ENCODE measurements around the gene NUBP2.
"Not testable (repeated sequence)": the region's sequence is repeated elsewhere in the genome, so short reads cannot be mapped to it uniquely, and the experiment has no call there.

Gene NUBP2

DNA sequence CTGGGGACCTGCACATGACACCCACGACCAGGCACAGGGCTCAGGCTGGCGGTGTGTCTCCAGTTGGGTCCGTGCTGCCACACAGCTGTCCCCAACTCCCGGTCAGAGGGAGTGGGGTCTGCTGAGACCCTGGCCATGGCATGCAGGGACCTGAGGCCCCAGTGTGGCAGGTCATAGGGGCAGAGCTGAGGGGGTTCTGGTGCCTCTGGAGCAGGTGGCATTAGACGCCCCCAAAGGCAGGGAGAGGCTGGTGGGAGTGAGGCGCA is 4.2 kb downstream of the NUBP2 start:
- no peak for DNase-seq

DNA sequence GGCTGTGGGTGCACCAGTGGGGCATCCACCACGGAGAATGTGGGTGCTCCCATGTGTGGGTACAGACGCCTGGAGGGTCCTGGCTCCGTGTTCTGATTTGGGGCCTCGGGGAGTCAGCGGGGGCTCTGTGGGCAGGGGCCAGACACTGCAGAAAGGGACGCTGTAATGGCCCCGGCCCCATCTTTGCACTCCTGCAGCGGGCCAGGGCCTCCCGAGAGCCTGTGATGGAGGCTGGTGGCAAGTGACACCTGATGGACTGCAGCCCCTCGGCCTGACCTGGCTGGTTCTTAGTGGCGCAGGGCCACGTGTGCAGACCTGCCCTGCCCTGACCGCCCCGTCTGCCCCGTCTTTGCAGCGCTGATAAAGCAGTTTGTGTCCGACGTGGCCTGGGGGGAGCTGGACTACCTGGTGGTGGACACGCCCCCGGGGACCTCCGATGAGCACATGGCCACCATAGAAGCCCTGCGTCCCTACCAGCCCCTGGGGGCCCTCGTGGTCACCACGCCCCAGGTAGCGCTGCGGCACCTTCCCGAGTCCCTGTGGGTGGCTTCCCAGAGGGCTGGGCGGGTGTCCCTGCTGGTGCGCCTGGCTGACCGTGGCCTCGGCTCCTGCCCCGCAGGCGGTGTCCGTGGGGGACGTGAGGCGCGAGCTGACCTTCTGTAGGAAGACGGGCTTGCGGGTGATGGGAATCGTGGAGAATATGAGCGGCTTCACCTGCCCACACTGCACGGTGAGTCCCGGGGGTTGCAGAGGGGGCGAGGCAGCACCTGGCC is 4.7 kb downstream of the NUBP2 start:
- no peak for DNase-seq

DNA sequence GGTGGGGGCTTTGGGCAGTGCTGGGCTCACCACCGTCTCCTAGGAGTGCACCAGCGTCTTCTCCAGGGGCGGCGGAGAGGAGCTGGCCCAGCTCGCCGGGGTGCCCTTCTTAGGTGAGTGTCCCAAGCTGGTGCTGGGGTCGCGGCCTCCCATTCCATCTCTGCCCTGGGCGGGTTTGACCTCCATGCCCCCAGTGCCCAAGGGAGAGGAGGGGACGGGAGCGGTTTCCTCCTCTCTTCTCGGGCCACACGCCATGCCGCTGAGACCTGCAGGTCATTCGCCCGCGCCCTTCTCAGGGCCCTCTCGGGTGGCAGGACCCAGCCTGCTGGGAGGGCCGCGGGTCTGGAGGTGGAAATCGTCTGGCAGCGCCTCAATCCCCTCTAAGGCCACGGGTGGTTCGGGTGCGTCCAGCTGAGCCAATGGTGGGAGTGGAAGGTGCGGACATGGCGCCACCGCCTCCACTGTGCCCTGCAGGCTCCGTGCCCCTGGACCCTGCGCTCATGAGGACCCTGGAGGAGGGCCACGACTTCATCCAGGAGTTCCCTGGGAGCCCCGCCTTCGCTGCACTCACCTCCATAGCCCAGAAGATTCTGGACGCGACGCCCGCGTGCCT is 5.4 kb downstream of the NUBP2 start:
- no peak for DNase-seq

DNA sequence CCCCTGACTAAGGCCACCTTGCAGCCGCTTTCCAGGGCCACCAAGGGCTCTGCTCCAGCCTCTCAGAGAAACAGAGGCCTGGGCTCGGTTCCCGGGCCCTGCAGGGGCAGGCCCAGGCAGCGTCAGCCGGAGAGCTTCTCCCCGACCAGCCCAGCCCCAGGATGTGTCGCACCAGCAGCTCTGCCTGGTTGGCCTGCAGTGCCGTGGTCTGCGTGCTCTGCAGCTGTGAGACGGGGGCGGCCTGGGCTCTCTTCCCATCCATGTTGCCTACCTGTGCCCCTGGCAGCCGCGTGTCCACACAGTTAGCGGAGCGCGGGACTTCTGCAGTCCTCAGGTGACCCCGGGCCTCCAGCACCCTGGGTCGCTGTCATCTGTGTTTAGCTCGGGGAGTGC is 5.9 kb downstream of the NUBP2 start:
- DNase-seq: no peak

DNA sequence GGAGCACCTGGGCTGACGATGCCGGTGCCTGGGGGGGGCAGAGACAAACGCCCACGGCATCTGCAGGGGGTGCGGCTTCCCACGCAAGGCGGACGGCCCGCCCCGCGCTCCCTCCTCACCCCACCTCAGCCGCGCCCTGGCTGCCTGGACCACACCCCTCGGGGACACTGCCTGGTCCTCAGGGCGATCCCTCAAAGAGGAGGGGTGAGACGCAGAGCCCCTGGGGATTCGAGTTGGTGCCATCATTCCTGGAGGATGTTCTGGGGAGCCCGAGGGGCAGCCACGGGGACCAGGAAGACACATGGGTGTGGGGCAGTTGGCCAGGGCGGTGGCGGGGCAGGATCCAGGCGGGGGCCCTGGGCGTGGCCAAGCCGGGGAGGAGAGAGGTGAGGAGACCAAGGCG is 6.9 kb downstream of the NUBP2 start:
- DNase-seq: no peak

DNA sequence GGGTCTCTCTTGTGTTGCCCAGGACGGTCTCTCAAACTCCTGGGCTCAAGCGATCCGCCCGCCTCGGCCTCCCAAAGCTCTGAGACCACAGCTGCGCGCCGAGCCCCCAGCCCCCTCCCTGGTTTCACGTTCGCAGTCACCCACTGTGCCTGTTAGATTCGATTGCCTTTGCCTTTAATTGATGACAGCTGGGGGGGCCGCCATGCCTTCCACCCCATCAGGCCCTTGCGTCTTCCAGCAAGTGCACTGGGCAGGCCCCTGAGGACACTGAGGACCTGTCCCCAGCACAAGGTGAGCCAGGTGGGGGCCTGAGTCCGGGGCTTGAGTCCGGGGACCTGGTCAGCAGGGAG is 7.5 kb downstream of the NUBP2 start:
- no peak for DNase-seq

DNA sequence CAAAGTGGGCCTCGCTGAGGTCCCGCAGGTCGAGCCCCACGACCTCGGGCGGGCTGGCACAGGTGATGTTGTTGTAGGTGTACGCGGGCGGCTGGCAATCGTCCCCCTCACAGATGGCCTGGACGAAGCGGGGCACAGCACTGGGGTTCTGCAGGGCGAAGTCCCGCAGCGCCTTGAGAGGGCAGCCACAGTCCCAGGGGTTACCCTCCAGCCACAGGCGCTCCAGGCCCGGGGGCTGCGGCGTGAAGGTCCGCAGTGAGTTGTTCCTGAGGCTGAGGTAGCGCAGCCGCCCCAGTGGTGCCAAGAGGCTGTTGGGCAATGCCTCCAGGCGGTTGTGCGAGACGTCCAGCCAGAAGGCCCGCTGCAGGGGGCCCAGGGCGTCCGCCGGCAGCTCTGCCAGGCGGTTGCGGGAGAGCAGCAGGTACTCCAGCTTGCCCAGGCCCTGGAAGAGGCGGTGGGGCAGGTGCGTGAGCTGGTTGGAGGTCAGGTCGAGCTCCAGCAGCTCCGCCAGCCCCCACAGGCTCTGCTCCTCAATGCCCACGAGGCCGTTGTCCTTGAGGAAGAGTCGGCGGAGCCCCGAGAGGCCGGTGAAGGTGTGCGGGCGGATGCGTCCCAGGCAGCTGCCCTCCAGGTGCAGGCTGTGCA is 8.0 kb downstream of the NUBP2 start:
- no peak for DNase-seq

DNA sequence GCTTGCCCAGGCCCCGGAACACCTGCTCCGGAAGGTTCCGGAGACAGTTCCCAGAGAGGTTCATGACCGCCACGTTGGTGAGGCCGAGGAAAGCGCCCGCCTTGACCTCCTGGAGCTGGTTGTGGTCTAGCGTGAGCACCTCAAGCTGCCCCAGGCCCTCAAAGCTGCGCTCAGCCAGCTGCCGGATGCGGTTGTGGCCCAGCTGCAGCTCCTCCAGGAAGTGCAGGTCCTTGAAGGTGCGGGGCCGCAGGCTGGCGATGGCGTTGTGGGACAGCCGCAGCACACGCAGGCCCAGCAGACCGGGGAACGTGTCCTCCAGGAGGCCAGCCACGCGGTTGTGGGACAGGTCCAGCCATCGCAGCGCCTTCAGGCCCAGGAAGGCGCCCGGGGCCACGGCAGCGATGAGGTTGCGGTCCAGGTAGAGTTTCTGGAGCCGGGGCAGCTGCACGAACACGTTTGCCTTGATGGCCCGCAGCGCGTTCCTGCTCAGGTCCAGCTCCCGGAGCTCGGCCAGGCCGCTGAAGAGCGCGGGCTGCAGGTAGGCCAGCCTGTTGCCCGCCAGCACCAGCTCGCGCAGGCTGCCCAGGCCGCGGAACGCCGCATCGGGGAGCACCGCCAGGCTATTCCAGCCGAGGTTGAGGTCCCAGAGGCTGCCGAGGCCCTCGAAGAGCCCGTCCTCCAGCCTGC is 8.6 kb downstream of the NUBP2 start:
- DNase-seq: no peak

DNA sequence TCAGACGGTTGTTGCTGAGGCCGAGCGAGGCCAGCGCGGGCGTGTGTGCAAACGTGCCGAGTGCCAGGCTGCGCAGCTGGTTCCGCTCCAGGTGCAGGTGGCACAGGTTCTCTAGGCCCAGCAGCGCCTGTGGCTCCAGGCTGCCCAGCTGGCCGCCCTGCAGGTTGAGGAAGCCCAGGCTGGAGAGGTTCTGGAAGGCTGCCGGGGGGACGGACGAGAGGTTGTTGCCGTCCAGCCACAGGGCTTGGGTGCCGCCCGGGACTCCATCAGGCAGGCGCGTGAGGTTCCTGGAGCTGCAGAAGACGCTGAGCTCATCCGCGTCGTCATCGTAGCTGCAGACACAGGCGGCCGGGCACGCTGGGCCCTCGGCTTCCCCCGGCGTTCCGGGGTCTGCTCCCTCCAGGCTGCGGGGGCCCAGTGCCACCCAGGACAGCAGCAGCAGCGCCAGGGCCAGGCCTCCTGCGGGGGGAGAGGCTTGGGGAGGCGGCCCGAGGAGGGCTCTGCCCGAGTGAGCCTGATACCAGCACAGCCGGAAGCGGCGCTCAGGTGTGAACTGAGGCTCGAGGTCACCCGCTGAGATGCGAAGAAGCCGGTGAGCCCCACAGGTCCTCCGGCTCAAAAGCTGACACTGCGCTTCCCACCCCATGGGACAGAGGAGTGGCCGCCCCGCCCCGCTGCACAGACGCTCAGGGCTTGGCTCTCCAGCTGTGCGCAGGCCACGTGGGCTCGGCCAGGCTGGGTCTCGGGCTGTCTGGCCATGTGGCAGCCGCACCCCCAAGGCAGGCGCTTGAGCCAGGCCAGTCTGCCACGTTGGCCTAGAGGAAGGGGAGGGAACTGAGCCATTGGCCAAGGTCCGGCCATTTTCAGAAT is 9.4 kb downstream of the NUBP2 start:
- DNase-seq: no peak

DNA sequence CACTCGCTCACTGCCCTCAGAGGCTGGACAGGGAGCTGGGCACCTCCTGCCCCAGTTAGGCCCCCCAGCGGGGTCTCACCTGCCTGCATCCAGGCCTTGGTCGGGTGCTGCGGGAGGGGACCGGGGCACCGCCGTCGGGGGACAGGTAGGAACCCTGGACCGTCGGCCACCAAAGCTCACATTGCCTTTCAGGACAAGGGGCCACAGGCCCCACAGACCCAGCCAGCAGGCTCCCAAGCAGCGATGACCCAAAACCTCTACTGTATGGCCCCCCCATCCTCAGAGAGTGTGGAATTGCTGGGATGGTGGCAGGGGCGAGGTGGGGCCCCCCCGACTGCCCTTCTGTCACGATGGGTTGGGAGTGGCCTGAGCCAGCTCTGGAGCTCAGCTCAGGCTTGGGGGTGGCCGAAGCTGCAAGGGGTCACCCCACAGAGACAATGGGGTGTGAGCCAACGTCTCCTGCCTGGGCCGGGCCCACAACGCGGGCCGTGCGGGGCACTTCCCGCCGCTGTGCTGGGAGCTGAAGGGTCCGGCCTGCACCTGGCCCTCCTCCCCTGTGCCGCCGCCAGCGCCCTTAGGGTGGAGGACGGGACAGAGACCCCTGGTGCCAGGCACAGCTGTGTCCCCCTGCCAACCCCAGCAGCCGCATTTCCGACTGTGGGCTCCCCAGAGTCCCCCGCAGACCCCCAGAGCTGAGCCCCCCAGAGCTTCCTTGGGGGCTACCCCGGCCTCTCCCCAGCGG is 10.2 kb downstream of the NUBP2 start:
- no peak for DNase-seq

DNA sequence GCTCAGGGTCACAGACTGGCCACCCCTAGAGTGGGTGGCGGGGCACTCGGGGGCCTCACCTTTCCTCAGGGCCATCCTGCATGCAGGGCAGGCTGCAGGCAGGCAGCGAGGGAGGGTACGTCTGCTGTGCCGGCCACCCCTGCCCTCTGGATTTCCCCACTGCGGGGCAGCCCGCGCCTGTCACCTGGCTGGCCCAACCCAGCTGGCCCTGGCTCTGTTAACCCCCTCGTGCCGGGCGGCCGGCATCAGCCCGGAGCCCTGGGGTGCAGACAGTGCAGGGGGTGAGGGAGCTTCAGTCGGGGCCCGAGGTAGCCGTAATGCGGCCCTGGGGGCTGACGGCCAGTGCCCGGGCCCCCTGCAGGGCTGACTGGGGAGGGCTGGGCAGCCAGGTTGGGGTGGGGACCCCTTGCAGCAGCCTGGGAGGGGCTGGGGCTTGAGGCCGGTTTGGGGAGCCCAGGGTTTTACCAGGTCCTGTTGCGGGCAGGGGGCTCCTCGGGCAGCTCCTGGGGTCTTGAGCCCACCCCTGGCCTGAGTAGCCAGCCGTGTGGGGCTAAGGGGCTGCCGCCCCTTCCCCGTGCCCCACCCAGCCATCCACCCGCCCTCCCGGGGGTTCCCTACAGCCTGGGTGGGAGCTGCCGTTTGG is 10.9 kb downstream of the NUBP2 start, which contains the start of gene IGFALS:
TSS of gene IGFALS (minus strand) at position 128 of the 643 bp plus-strand sequence. CDS start at position 75, 53 bp downstream.
- DNase-seq: no peak

DNA sequence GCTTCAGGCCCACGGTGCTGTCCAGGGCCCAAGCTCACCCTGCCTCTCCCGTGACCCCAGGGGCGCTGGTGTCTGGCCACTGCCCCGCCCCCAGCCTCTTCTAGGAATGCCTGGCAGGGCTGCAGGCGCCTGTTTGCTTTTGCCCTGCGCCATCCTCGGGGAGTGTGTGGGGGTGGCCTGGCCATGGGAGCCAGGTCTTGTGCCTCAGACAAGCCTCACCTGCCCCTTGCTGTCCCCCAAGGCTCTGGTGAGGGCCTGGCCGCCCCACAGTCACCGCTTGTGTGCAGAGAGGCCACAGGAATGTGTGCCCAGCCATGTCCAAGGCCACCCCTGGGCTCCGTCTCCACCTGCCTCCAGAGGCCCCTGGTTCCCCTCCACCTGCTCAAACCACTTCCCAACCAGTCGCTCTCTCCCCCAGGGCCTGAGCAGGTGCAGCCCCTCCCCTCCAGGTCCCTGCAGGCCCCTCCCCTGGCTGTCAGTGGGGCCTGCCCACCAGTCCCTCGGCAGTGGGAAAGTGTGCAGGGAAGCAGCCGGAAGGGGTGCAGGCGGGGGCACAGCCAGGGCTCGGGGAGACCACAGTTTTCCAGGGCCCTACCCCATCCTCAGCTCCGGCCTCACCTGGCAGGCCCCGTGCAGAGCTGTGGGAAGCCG is 11.6 kb downstream of the NUBP2 start:
- no peak for DNase-seq

DNA sequence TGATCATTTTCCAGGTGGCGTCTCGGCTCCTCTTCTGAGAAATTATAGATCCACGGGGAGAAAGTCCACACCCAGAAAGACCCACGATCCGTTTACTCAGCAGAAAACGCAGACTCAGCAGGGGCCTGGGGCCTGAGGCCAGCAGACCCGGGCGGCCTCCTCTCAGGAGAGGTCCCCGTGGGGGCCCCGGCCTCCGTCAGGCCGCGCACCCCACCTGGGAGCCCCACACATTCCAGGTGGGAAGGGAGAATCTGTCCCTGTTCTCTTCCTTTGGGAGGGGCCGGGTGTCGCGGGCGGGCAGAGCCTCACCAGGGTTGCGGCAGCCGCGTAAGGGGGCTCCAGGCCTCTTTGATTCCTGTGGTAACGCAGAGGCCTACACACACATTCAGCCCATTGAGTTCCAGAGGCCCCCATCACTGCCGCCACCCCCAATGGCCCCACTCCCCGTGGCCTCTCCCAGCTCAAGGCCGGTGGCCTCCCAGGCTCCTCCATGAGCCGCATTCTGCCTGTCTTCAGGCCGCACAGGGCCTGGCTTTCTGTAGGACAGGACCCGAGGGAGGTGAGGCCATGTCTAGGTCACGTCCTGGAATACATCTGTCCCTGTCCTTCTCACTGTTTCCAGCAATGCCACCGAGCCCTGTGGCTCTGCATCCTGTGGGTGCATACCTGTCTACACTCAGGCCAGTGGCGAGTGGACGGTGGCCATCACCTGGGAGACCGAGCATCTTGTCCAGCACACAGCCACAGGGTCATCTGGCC is 12.3 kb downstream of the NUBP2 start:
- no peak for DNase-seq

DNA sequence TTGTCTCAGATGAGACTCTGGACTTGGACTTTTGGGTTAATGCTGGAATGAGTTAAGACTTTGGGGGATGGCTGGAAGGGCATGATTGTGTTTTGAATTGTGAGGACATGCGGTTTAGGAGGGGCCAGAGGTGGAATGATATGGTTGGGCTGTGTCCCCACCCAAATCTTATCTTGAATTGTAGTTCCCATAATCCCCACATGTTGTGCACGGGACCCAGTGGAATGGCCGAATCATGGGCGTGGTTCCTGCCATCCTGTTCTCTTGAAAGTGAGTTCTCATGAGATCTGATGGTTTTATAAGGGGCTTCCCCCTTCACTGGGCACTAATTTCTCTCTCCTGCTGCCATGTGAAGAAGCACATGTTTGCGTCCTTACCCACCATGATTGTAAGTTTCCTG is 16.5 kb downstream of the NUBP2 start:
- not testable (repeated sequence) for DNase-seq

DNA sequence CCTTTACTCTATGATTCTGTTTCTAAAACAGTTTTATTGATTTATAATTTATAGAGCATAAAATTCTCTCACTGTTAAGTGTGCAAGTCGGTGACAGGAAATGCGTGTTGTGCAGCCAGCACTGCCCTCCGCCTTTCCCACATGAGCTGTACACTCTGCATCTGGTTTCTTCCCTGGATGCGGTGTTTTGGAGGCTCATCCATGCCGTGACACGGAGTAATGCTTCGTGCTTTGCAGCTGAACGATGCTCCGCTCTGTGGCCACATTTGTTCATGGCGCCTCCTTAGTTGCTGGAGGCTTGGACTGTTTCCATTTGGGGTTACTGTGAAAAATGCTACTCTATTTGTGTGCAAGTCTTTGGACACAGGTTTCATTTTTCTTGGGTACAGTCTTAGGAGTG is 17.9 kb downstream of the NUBP2 start:
- DNase-seq: no peak

DNA sequence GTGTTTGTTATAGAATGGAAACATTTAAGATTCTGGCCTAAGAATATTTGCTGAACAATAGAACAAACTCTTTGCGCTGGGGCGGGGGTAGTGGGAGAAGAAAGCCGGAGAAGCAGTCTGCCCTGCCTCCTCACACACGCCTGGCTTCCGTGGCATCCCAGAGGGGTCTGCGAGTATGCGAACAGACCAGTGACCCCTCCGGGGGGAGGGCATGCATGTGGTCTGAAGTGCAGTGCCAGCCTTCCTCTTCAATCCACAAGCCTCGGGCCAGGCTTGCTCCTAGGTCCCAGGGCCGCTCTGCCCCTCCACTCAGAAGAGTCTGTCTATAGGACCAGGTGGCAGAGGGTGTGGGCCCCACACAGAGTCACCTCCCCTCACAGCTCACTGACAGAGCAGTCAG is 24.9 kb downstream of the NUBP2 start:
- DNase-seq: no peak

DNA sequence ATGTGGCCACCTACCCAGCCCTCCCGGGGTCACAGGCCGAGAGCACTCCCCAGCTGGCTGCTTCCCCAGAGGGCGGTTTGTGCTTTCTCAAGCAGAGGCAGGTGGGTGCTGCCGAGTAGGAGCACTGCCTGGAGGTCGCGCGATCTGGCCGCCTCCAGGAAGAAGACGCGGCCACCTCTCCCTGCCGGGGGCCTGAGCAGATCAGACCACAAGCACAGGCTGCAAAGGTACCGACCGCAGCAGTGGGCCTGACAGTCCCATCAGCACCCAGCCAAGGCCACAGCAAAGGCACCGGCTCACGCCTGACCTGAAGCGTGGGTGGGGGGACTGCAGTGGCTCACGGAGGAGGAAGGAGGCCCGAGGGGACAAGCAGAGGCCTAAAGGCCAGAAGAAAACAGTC is 25.9 kb downstream of the NUBP2 start:
- DNase-seq: no peak

DNA sequence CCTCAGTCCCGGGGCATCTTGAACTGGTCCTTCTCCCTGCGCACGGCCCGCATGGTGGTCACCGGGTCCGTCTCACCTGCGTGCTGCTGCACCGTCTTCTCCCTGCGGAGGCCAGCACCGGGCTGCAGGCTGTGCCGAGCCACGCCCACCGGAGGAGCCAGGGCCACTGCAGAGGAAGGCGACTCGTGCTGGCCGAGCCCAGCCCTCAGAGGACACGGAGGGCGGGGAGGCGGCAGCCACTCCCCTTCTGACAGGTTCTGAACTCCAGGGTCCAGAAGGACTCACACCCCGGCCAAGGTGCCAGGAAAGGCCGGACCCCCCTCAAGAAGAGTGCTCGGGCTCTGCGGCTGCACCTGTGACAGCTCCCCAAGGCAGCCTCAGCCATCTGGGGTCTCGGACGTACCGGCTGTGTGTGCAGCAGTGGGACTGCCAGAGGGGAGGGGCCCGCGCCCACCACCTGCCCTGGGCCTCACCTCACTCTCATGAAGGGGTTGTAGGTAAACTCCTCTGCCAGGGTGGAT is 26.6 kb downstream of the NUBP2 start:
- no peak for DNase-seq

DNA sequence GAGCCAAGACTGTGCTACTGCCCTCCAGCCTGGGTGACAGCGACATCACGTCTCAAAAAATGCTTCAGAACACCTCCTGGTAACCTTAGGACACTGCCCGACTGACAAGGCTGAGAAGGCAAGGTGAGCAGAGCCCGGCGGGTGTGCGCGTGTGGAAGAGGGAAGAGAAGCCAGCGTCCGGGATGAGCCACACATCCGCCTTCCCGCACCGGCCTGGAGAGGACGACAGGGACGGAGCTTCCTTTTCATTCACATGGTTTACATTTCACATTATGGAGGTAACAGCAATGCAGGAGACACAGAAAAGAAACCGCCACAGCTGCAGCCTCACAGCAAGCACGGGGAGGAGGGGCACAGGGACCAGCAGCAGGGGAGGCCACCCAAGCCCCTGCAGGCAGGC is 27.3 kb downstream of the NUBP2 start:
- DNase-seq: no peak

DNA sequence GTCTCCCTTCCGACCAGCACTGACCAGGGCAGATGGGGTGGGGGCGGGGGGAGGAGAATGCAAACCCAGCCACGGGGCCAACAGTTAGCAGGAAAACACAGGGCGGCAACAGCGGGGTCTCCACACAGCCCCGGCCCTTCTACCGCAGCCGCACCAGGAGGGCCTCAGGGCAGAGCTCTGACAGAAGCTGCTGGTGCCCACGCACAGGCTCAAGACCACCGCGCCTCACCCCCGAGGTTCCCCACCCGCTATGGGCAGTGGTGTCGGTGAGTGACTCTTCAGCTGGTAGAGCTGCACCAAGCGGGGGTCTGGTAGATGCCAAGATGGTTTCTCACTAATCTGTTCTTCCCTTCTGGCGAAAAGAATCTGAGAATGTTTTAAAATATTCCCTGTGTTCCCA is 27.8 kb downstream of the NUBP2 start:
- no peak for DNase-seq

Data from fibroblast of skin of scalp (primary cell).